ENCODE data around the gene REG3G. TPM values are rescaled to one million over a fixed set of nuclear protein-coding genes. Genes with fewer than 3 reads are reported as not detected.
A peak's percentile ranks its signal among the peaks of the same experiment; 100 is the strongest.

REG3G gene
- total and polyA plus RNA-seq, 11 donors = 0.11 TPM; not detected in 10

DNA sequence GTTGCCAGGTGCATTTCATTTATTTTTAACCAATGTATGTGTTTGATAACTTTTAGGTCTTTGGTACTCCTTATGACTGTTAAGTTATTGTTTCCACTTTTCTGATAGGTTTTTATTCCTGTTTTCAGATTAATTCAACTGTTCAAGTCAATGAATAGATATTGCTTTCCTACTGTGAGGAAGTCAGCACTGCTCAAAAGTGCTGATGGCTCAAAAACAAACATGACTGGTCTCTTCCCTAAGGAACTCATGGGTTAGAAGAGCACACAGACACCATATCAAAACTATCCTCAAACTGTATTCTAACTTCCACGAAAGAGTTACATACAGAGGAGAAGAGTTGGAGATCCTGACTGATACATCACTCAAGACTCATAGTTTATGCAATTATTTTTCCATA is 39.9 kb upstream of the REG3G start:
- DNase-seq (no peak), ATAC-seq (no peak)
- WGBS, 4 donors = 61 to 72% (median 66%) methylated on average over 1 of the region's 1 CpG
- no peaks in the 10 kb centered on the region for H3K9me3 ChIP-seq
- intact Hi-C loops (cut with DNase I) = no loop called here
- no peaks in the 10 kb centered on the region for H3K36me3 ChIP-seq
- peaks cover 0 to 22% (median 0%) of the 10 kb centered on the region in 9 donors for H3K27me3 ChIP-seq
- no peak overlapping the region for H3K27ac ChIP-seq
- H3K4me3 ChIP-seq = no peak overlapping the region
- TF ChIP-seq, protein P1, sequence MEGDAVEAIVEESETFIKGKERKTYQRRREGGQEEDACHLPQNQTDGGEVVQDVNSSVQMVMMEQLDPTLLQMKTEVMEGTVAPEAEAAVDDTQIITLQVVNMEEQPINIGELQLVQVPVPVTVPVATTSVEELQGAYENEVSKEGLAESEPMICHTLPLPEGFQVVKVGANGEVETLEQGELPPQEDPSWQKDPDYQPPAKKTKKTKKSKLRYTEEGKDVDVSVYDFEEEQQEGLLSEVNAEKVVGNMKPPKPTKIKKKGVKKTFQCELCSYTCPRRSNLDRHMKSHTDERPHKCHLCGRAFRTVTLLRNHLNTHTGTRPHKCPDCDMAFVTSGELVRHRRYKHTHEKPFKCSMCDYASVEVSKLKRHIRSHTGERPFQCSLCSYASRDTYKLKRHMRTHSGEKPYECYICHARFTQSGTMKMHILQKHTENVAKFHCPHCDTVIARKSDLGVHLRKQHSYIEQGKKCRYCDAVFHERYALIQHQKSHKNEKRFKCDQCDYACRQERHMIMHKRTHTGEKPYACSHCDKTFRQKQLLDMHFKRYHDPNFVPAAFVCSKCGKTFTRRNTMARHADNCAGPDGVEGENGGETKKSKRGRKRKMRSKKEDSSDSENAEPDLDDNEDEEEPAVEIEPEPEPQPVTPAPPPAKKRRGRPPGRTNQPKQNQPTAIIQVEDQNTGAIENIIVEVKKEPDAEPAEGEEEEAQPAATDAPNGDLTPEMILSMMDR (IDR thresholded peaks at IDR 0.05) = no peak
- TF ChIP-seq POLR2A (IDR thresholded peaks at IDR 0.05) = no peak
- no peaks in the 10 kb centered on the region for H3K4me1 ChIP-seq

DNA sequence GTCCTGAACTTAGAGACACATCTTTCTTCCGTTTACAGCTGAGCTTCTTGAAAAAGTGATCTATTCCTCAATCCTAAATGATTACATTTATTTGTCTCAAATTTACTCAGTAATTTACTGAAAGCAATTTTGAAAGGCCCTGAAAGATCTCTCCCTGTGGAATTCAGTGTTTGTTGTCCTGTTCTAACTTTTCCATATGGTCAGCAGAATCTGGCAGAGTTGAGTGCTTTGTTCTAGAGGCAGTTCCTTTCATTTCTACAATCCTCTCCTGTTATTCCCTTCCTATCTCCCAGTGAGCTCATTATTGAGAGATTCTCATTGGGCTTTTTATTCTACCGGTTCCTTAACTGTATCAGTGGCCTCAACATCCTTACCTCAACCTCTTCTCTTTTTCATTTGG is 36.5 kb upstream of the REG3G start:
- no peak for ATAC-seq
- no peaks in the 10 kb centered on the region for H3K36me3 ChIP-seq
- no peaks in the 10 kb centered on the region for H3K9me3 ChIP-seq
- TF ChIP-seq, protein P1 (IDR thresholded peaks at IDR 0.05) = no peak
- TF ChIP-seq POLR2A (IDR thresholded peaks at IDR 0.05) = no peak
- WGBS, 4 donors = 57 to 68% (median 63%) methylated on average over 2 of the region's 2 CpGs
- H3K4me3 ChIP-seq = no peak overlapping the region
- peaks cover 6 to 35% (median 17%) of the 10 kb centered on the region in 9 donors for H3K27me3 ChIP-seq
- peaks cover 0 to 7% (median 0%) of the 10 kb centered on the region in 12 donors for H3K4me1 ChIP-seq
- no peak for DNase-seq
- H3K27ac ChIP-seq = no peak overlapping the region
- intact Hi-C loops (cut with DNase I) = no loop called here

DNA sequence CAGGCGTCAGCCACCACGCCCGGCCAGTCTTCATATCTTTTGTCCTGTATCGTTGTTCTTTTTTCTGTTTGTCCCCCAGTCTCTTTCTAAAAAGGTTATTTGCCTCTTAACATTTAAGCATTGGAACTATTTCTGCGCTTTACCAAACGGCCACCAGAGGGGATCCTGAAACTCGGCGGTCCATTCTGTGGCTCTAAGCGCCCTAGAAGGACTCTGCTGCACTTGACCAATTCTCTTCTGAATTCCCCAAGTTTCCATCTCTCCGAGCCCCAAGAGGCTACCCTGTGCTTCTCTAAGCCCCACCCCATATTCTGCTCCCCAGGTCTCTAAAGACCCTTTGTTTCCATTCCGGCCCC is 33.1 kb upstream of the REG3G start:
- Histone ChIP-seq H3K36me3 (no peaks in the 10 kb centered on the region), H3K4me3 (peak overlapping the region in 2 of 12 donors; percentile 10 to 11), H3K4me1 (peaks cover 0 to 7% (median 0%) of the 10 kb centered on the region in 12 donors), H3K9me3 (no peaks in the 10 kb centered on the region), H3K27ac (no peak overlapping the region), H3K27me3 (peaks cover 6 to 44% (median 22%) of the 10 kb centered on the region in 9 donors)
- DNase-seq (no peak), ATAC-seq (no peak)
- intact Hi-C loops (cut with DNase I) = loop anchor here in 1 of 10 donors (1.0 kb wide), 1 partner anchor 9 kb away; no protein-coding TSS in a partner anchor
- TF ChIP-seq POLR2A (IDR thresholded peaks at IDR 0.05) = no peak
- TF ChIP-seq, protein P1 (IDR thresholded peaks at IDR 0.05) = peak in 5 of 12 donors; percentile 6 to 21 (median 11)
- WGBS, 4 donors = 18 to 29% (median 24%) methylated on average over 11 of the region's 11 CpGs

DNA sequence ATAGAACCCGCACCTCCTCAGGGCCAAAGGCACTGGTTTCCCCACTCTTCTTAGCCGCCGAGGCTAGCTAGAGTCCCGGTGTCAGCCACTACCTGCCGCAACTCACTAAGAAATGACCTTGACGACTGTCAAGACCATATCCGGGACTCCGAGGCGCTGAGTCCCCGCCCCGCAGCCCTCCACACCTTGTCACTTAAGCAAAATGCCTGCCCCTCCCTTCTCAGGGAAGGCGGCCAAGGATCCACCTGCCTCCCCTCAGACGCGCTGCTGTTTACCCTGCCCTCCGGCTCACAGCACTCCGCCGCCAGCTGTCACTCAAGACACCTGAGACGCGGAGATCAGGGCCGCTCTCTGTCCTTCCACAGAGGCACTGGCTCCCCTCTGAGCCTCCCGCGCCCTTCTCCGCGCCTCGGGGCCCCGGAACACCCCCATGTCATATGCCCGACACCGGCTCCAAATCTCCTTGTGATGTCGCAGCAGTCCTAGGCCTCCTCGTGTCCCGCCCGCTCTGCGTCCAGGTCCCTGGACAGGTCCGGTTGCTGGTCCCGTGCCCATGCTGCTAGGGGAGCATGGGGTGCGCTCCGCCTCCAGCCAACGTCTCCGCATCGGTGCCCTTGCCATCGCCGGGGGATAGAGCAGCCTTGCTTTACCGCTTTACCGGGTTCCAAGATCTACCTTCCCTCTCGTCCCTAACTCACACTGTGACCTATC is 32.5 kb upstream of the REG3G start:
- WGBS, 4 donors = 0 to 3% (median 2%) methylated on average over 24 to 45 of the region's 45 CpGs
- H3K27me3 ChIP-seq = peaks cover 6 to 44% (median 22%) of the 10 kb centered on the region in 9 donors
- intact Hi-C loops (cut with DNase I) = loop anchor here in 1 of 10 donors (1.0 kb wide), 1 partner anchor 8 kb away; no protein-coding TSS in a partner anchor
- peak overlapping the region in 2 of 12 donors; percentile 10 to 11 for H3K4me3 ChIP-seq
- H3K9me3 ChIP-seq = no peaks in the 10 kb centered on the region
- TF ChIP-seq, protein P1 (IDR thresholded peaks at IDR 0.05) = no peak
- no peak for TF ChIP-seq POLR2A (IDR thresholded peaks at IDR 0.05)
- peaks cover 0 to 7% (median 0%) of the 10 kb centered on the region in 12 donors for H3K4me1 ChIP-seq
- DNase-seq (no peak), ATAC-seq (no peak)
- H3K27ac ChIP-seq = no peak overlapping the region
- no peaks in the 10 kb centered on the region for H3K36me3 ChIP-seq

Data from heart left ventricle (tissue), 16 donors.